MM.1S (cell line): Measurements from ENCODE around the gene NOC4L.

Experiments used
- EZH2 ChIP-seq: fragments of 300-600 bp; sonication (generic); optimal IDR thresholded peaks from 2 replicates; pipeline ENCODE3; 2017; ENCODE audit warnings: low read depth, mild to moderate bottlenecking, antibody characterized with exemption, low read length, mixed read lengths
- TF ChIP-seq, protein P1 (sequence below): fragments of 300-600 bp; sonication (generic); IDR thresholded peaks from 2 replicates; pipeline ENCODE4 v1.5.1; 2016; ENCODE audit warnings: antibody characterized with exemption, low read length, mixed read lengths

DNA sequence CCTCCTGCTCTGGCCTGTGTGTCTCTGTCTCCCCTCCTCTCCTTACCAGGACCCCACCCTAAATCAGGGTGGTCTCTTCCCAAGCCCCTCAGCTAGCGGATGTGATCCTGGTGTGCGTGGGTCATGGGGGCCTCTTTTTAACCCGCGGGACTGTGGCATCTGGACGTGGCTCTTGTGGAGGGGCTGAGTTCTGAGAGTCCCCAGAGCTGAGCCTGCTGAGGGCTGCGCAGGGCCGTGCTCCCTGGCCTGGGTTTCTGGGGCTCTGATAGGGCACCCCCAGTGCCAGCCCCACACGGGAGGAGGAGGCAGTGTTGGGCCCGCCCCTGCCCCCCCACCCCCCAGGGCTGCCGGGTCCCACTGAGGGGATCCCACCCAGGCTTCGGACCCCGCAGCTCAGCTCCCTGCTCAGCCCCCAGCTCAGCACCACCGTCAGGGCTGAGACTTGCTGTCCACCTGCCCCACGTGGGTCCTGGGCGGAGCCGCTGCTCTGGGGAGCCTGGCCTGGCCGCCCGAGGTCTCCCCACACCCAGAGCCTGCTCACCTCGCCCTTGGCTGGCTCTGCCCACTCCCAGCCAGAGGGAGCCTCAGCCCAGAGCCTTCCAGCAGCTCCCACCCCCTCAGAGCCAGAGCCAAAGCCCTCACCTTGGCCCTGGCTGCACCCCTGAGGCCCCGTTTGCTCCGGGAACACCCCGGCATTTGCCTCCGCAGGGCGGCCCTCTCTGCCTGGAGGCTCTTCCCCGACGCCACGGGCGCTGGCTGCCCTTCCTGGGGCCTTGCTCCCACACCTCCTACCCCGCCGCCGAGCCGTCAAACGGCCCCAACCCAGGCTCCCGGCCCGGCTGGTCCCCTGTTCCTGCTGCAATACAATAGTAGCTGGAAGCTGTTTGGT, 31.5 kb downstream of the NOC4L start:
- TF ChIP-seq, protein P1, sequence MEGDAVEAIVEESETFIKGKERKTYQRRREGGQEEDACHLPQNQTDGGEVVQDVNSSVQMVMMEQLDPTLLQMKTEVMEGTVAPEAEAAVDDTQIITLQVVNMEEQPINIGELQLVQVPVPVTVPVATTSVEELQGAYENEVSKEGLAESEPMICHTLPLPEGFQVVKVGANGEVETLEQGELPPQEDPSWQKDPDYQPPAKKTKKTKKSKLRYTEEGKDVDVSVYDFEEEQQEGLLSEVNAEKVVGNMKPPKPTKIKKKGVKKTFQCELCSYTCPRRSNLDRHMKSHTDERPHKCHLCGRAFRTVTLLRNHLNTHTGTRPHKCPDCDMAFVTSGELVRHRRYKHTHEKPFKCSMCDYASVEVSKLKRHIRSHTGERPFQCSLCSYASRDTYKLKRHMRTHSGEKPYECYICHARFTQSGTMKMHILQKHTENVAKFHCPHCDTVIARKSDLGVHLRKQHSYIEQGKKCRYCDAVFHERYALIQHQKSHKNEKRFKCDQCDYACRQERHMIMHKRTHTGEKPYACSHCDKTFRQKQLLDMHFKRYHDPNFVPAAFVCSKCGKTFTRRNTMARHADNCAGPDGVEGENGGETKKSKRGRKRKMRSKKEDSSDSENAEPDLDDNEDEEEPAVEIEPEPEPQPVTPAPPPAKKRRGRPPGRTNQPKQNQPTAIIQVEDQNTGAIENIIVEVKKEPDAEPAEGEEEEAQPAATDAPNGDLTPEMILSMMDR = no peak
- no peak for TF ChIP-seq EZH2
